NCI-H82 treated with DMSO at 0.1 percent for 48 hours (cell line): ENCODE results near the gene FRS3.
"Not testable (repeated sequence)": the region's sequence is repeated elsewhere in the genome, so short reads cannot be mapped to it uniquely, and the experiment has no call there.

Experiments used
- DNase-seq: peaks from one replicate; lab custom pipeline; 2025; ENCODE audit not compliant: unreplicated experiment; lab: John Stamatoyannopoulos, UW

The FRS3 gene

DNA sequence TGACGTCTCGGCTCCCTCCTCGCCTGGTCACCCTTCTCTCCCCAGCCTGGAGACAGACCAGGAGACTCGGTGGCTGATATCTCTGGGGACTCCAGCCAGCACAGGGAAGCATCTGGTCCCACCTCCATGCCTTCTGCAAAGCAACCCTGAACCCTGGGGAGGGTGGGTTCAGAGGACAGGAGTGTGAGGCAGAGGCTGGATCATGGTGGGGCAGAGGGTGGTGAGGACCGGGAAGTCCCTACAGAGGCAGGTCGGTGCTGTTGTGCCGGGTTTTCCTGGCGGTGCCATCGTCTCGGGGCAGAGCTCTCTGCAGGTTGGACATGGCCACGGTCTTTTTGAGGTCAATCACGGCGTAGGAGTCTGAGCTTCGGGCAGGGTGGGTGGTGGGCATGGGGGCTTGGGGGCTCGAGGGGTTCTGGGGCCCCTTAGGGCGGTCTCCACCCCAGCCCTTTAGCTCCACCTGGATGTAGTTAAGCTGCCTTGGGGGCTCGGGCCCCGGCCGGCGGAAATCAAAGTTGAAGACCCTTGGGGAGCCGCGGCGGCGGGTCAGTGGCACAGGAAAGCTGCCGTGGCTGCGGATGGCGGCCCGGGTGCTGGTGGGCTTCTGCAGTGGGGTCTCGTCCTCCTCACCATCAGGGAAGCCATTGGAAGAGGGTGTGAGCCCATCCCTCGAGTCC, 9.2 kb downstream of the FRS3 start:
- no peak for DNase-seq

DNA sequence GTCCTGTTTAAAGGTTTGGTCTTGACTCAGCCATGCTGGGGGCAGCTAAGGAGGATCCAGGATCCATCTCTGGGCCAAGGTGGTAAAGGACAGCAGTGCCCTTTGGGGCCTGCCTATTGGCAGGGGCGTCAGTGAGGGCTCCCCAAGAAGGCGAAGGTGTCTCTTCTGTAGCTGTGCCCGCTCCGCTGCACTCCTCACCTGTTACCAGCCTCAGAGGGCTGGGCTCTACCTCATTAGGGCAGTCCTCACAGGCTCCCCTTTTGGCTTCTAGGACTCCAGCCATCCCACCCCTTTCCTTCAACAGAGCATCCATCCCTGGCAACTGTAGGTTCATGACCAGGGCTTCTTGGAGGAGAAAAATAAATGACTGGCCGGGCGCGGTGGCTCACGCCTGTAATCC, 10.3 kb downstream of the FRS3 start:
- no peak for DNase-seq

DNA sequence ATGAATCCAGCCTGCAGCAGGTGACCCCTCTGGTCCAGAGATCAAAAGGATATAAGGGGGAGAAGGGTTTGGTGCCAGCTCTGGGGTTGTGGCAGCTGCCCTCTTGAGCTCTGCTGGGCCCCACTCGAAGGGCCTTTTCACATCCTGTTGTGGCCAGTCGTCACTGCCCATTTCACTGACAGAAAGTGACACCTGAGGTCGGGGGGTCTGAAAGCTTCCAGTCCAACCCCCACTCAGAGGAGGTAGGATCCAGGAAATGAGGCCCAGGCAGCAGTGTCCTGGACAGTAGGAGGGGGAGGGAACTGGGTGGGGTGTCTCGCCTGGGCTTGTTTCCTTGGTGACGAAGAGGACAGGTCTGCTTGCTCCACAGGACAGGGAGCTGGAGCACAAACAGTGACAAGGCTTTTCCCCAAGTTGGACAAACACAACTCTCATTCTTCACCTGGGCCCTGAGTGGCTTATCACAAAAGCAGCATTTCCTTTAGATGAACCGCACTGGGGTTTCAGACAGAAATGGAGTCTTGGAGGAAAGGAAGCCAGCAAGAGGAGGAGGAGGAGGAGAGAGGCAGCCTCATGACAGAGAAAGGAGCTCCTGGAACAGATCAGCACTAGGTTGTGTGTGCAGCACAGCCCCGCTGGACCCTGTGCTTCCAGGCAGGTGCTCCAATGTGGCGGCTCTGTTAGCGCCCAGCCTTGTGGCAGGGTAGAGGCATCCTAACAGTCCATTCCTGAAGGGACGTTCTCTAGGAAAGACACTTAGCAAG, 11.0 kb downstream of the FRS3 start:
- DNase-seq: no peak

DNA sequence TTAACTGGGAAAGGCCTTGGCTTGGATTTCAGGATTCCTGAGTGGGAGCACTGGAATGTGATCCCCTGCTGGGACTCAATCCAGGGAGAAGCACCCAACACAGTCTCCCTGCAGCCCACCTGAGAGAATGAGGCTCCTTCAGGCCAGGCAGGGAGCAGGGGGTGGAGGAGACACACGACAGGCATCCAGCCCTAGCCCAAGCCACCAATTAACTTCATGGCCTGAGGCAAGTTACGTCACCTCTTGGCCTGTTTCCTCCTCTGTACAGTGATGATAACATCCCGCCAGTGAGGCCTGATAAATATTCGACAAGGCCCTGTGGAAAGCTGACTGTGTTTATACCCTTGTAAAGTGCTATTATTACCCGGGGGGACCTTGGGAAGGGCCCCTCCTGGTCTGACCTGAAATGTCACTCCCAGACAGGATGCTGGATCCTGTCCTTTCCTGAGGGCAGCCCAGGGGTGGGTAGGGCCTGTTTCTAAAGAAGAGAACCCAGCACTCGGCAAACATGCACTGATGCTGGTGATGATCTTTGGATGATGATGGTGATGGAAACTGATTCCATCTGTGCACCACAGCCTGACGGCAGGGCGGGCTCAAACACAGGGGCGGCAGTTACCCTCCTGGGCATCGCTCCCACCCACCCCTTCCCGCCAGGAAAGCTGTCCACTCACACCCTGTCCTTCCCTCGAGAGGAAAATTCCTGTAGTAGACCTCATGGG, 12.4 kb downstream of the FRS3 start:
- DNase-seq: no peak

DNA sequence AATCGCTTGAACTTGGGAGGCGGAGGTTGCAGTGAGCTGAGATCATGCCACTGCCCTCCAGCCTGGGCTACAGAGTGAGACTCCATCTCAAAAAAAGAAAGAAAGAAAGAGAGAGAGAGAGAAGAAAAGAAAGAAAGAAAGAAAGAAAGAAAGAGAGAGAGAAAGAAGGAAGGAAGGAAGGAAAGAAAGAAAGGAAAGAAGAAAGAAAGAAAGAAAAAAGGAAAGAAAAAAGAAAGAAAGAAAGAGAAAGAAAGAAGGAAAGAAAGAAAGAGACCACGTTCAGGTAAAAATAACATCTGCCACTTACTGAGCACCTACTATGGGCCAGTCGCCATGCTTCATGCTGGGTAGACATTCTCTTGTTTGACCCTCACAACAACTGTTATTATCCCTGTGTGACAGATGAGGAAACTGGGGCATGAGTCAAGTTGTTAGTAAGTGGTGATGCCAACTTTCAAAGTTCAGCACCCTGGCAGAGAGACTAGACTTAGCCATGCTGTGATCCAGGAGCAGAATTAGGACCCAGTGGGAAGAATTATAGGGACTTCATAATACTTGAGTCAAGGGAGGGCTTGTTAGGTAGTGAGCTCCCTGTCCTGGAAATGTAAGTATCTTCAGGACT, 13.5 kb downstream of the FRS3 start:
- not testable (repeated sequence) for DNase-seq

DNA sequence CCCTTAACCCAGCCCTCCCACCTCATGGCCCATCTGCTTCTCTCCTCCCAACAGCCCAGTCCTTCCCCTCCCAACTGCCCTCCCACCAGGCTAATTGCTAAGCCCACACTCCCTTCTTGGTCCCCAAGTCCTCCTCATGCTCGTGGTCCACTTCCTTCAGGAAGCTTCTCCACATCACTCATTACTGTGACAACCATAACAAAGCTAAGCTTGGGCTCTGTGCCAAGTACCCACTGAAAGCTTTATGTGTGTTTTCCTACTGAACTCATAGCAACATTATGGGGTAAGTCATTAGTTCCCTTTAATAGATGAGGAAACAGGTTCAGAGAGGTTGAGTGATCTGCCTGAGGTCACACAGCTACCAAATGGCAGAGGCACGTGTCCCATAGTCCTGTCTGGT, 16.2 kb downstream of the FRS3 start:
- DNase-seq: no peak

DNA sequence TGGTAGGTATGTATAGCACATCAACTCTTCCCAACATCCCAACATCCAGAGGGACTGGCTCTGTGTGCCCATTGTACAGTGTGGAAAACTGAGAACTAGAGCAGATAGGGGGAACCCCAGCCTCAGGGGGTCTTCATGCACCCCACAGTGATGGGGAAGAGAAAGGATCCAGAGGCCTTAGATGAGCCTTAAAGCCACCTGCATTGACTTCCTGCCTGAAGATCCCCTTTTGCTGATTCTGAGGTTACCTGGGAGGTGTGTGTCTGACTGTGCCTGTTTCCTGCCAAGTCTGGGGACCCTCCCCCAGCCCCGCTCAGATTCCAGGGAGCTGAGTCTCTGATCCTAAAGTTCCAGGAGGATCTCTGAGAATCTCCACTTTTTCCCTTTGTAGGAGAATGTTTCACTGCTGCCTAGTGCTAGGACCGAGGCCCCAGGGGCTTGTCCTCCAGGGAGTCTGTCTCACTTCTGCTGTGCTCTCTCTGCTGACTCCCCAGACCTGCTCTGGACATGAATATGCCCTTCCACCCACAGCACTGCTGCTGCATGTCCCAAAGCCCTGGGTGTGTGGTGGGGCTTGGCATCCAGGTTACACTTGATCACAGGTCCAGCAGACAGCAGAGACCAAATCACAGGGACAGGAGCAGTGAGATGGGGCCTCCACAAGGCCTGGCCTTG, 19.7 kb downstream of the FRS3 start:
- no peak for DNase-seq

DNA sequence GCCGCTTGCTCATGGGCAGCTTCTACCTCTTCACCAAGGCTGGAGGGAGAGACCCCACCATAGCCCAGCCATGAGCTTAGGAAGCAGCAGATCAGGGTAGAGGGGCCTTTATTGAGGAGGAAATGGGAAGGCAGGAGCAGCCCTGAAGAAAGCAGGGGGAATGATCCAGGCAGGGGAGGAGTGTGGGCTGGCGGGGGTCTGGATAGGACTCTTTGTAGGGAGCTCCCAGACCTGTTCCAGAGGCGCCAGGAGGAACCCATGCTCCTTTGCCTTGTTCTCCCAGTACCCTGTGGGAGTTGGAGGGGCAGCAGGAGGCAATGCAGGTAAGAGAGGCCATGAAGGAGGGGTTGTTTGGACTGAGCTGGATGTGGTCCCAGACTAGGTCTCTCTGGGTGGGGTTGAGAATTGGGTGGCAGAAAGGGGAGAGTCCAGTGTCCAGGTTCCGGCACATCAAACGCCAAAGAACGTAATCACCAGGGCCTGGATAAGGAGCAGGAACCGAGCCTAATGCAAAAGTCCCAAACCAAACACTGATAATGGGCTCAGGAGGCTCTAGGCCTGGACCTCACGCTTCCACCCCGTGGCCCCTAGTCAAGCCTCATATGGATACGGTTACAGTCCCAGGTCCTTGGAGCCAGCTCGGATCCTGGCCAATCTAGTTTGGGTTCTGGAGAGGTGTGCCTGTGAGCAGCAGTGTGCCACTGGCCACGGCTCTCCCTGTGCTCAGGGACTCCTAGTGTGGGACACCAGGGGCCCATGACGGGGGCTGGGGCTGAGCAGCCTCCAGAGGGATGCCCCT, 20.4 kb downstream of the FRS3 start:
- no peak for DNase-seq

DNA sequence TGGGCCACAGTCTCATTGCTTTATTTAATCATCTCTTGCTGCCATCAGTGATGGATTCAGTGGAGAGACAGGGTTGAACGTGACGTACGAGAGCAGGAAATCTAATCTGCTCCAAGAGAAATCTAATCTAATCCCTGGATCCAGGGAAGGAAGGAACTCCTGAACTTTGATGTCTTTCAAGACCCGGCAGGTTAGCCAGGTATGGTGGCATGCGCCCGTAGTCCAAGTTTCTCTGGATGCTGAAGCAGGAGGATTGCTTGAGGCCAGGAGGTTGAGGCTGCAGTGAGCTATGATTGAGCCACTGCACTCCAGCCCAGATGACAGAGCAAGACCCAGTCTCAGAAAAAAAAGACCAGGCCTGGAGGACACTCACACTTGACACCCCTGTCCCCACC, 21.1 kb downstream of the FRS3 start:
- no peak for DNase-seq

DNA sequence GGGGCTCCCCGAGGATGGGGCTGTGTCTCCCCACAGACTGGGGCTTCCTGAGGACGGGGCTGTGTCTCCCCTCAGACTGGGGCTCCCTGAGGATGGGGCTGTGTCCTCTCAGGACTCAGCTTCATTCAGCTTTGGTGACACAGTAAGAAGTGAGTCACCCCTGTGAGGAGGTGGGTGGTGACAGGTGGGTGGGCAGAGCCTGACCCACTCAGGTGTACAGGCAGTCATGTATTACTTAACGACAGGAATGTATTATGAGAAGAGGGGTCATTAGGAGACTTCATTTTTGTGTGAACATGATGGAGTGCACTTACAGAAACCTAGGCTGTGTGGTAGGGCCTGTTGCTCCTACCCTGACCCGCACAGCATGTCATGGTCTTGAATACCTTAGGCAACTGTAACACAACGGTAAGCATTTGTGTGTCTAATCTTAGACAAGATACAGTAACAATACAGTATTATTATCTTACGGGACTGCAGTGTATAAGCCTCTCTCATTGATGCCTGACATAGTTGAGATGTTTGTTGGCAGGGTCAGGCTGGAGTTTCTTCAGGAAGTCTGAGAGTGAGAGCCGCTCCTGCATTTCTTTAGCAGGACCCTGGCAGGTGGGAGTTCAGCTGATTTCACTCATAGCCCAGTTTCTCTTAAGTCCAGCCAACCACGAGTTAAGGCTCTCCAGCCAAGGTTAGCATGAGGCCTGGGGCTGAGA, 21.6 kb downstream of the FRS3 start:
- DNase-seq: no peak

DNA sequence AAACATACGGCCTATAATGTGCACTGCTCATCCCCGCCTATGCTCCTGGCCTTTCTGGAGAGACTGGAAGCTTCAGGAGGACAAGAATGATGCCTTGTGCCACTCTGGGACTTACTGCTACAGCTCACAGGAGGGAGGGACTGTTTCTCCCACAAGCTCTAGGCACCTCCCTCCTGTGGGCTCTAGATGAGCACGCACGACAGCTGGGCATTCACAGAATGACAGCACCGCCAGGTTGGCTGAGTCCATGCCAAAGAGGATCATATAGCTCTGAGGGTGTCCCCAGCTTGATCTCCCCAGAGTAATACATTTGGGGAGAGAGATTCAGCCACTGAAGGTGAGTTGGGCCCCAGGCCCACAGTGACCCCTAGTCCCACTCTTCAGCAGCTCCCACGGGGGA, 22.4 kb downstream of the FRS3 start:
- no peak for DNase-seq

DNA sequence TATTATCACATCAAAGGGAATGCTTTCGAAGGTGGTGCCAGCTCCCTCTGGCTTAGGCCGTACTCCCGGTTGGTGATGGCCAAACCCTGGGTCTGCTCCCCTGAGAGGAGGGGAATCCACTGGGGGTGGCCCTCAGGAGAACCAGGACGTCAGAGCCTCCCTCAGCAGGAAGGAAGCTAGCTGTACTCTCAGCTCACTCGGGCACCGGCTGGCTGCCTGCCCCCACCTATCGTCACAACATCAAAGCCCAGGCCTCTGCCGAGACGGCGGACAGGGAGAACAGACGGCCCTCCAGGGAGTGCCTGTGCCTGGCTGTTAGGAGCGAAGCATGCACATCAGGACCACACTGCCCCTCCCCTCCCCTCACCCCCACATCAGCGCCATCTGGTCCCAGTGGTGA, 23.3 kb downstream of the FRS3 start:
- no peak for DNase-seq

DNA sequence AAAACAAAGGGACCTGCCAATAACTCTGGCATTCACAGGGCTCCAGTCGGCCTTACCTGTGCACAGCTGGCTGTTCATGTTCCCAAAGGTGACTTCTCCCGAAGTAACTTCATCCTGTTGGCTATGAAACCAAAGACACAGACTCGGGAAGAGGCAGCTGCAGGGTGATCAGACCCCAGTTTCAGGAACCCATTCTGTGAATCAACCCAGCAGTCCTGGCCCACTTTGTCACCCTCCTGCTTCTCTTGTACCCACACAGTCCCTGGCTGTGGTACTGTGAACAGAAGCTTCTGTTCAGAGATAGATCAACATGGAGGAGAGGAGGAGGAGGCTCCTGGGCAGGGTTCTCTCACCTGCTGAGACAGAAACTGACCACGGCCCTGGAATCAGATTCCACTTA, 23.8 kb downstream of the FRS3 start:
- no peak for DNase-seq

DNA sequence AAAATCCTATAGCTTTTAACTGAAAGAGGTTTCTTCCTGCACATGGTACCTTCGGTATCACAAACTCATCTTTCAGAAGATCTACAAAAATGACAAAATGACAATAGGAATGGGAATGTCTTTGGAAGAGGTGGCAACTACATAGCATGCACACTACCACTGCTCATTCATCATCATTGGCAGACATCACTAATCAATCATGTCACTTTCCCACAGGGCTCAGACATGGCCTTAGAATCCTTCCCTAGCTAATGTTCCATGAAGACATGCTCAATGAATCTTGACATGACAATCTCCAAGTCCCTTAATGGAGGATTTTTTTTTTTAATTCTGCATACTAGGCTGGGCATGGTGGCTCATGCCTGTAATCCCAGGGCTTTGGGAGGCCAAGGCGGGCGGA, 29.3 kb downstream of the FRS3 start:
- no peak for DNase-seq

DNA sequence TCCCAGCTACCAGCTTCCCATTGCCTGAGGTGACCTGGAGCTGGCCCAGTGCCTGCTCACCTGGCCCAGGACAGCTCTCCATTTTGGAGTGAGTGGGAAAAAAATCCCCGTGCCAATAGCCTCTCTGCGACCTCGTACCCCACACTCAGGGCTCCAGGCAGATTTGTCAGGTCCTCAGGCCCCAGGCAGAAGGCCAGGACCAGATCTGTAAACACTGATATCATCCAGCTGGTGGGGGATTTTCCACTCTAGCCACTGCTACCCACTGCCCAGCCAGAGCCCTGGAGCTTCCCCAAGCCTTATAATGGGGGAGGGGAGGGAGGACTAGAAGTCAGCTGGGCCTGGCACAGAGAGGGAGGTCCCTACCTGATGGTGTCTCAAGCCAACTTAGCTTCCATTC, 31.2 kb downstream of the FRS3 start:
- no peak for DNase-seq

DNA sequence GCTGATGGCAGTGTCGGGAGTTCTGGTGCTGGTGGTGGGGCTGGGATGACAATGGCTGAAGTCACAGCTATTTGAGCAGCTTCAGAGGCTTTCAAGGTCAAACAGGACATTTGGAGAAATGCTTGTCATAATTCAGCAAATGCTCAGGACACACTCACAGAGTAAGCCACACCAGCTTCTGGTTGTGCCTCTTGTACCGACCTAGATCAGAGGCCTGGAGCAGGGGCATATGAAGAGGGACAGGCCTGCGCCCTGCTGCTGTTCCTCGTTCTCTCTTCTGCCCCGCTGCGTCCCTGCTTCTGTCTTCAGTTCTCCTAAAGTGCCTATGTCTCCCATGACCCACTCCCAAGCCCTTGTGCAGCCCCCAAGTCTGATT, 31.6 kb downstream of the FRS3 start:
- DNase-seq: no peak

DNA sequence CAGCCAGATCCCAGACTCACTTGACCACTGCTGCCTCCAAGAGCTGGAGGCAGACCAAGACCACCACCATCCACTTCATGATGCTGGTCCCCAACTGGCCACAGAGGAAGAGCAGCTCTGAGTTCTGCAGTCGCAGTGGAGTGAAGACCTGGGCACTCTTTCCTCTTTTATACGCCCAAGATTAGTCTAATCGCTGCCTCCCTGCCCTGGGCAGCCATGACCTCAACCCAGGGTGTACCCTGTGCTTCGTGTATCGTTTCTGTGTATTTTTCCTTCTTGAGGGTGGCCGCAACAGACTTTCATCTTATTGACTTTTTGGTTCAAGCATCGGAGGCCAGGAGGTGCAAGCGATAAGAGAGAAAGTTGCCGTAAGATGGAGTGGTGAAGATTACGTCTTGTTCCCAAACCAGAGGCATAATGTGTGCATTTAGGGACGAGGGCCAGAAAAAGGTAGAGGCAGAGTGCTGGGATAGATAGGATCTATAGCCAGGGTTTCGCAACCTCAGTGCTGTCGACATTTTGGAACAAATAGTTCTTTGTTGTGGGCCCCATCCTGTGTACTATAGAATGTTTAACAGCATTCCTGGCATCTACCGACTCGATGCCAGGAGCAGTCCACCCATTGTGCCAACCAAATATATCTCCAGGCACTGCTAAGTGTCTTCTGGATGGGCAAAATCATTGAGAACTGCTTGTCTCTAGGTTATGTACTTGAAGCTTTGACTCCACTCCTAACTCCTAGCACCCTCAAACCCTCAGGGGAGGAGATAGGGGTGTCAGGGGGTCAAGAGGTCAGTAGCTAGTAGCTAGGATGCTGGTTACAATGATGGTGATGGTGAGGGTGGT, 32.2 kb downstream of the FRS3 start, which contains the start of gene PGC:
Gene PGC (minus strand): TSS at position 142 of the 846 bp plus-strand sequence. CDS start 63 bp downstream, at position 79.
- DNase-seq: no peak

DNA sequence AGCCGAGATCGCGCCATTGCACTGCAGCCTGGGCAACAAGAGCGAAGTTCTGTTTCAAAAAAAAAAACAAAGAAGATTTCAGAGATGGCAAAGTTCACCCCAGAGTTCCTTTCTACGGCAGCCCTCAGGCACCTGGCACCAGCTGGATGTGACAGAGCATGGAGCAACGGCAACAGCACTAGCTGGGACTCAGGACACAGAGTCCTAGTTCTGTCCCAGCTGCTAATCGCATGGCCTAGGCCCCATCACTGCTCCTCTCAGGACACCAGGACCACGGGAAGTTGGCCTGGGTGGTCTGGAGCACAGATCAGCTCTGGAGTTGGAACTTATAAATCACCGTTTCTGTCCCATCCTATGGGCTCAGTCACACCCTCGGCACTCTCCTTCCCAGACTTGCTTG, 33.6 kb downstream of the FRS3 start:
- no peak for DNase-seq
